Natural killer cell (primary cell): Measurements from ENCODE around the gene ZNF213. TPM values are rescaled to one million over a fixed set of nuclear protein-coding genes. Genes with fewer than 3 reads are reported as not detected.
"Not testable (repeated sequence)": the region's sequence is repeated elsewhere in the genome, so short reads cannot be mapped to it uniquely, and the experiment has no call there.

ENCODE experiments used
- ATAC-seq, 3 donors: fragments of 150-1000 bp in 2 of 3; fragments of 200-7000 bp in 1 of 3; cut with Tn5 transposase; 1 replicate in 1 of 3; 2 replicates in 2 of 3; pipeline ENCODE4 v1.10.0; 2021; ENCODE audit warnings: mild to moderate bottlenecking in 2 of 3, moderate library complexity in 2 of 3
- DNase-seq, 2 donors: peaks; one replicate each; pipeline versions ENCODE4 v3.0.0 to v3.0.0-alpha.2; 2013 to 2021; ENCODE audit warnings: mixed read lengths in 1 of 2
- H3K27ac ChIP-seq: one replicate; pipeline ENCODE4 v1.5.1; 2013; ENCODE audit warnings: mild to moderate bottlenecking, low read length
- H3K27me3 ChIP-seq: one replicate; pipeline ENCODE4 v1.6.1; 2013; ENCODE audit warnings: low read length; ENCODE audit not compliant: control insufficient read depth, insufficient read depth
- H3K36me3 ChIP-seq: one replicate; pipeline ENCODE4 v1.6.1; 2013; ENCODE audit warnings: low read length; ENCODE audit not compliant: control insufficient read depth, insufficient read depth
- H3K4me1 ChIP-seq: one replicate; pipeline ENCODE4 v1.6.1; 2013; ENCODE audit warnings: low read length; ENCODE audit not compliant: control insufficient read depth, insufficient read depth
- H3K4me3 ChIP-seq: one replicate; pipeline ENCODE4 v1.5.1; 2013; ENCODE audit warnings: low read length
- H3K9me3 ChIP-seq: one replicate; pipeline ENCODE4 v1.6.1; 2013; ENCODE audit warnings: low read length; ENCODE audit not compliant: control insufficient read depth, insufficient read depth
- H3K27ac Mint-ChIP-seq, 2 donors: one replicate each; pipeline ENCODE4 v1.8.0; 2022; ENCODE audit warnings: mild to moderate bottlenecking in 2 of 2, mixed read lengths in 2 of 2, moderate library complexity in 1 of 2
- H3K27me3 Mint-ChIP-seq, 2 donors: one replicate each; pipeline ENCODE4 v1.8.0; 2022; ENCODE audit warnings: low read depth in 2 of 2, mixed read lengths in 2 of 2
- H3K36me3 Mint-ChIP-seq: one replicate; pipeline ENCODE4 v1.8.0; 2022; ENCODE audit warnings: mixed read lengths
- H3K4me1 Mint-ChIP-seq, 2 donors: one replicate each; pipeline ENCODE4 v1.8.0; 2022; ENCODE audit warnings: mixed read lengths in 2 of 2
- H3K4me3 Mint-ChIP-seq: one replicate; pipeline ENCODE4 v1.8.0; 2022; ENCODE audit warnings: mild to moderate bottlenecking, moderate library complexity, mixed read lengths
- H3K9me3 Mint-ChIP-seq, 2 donors: one replicate each; pipeline ENCODE4 v1.8.0; 2022; ENCODE audit warnings: mixed read lengths in 2 of 2
- CTCF ChIP-seq: fragments of 200-600 bp; IDR thresholded peaks from one replicate; pipeline ENCODE4 v1.8.0; 2022; ENCODE audit warnings: antibody characterized with exemption
- WGBS: methylation state at CpG from one replicate; pipeline ENCODE4 v1.1.7; 2013; ENCODE audit warnings: missing lambda C conversion rate; ENCODE audit not compliant: insufficient coverage; 5-methylcytosine and 5-hydroxymethylcytosine counted together
- intact Hi-C: fragments of 100-400 bp; cut with micrococcal nuclease; formaldehyde crosslinking; loops from one replicate; pipeline ENCODE4 v1.14.2; 2022
- total RNA-seq, 4 donors: library from RNA; stranded (reverse); fragments of 120-200 nt in 1 of 4; gene quantifications; one replicate each; pipeline versions ENCODE4 v1.2.3 to v1.2.4, GENCODE V29; 2013 to 2022

ZNF213 gene
- total RNA-seq, 3 donors from 2014 or later (not counting 1 experiment from before 2014, with no cell fraction given): 4.8 to 6.8 (median 5.1) TPM

- Histone ChIP-seq H3K4me1 (peaks cover 12% of the 10 kb centered on the region), H3K4me3 (no peak overlapping the region), H3K9me3 (no peaks in the 10 kb centered on the region), H3K27me3 (no peaks in the 10 kb centered on the region), H3K27ac (no peak overlapping the region), H3K36me3 (peaks cover 31% of the 10 kb centered on the region)
- no peak overlapping the region for H3K27ac Mint-ChIP-seq
- intact Hi-C loops: no loop called here
- H3K4me1 Mint-ChIP-seq: peaks cover 14 to 29% of the 10 kb centered on the region in 2 donors
- peaks cover 7% of the 10 kb centered on the region for H3K36me3 Mint-ChIP-seq
- no peak overlapping the region for H3K4me3 Mint-ChIP-seq
- DNase-seq (no peak), ATAC-seq (no peak)
- TF ChIP-seq CTCF: no peak
- no peaks in the 10 kb centered on the region for H3K27me3 Mint-ChIP-seq
- H3K9me3 Mint-ChIP-seq: no peaks in the 10 kb centered on the region
- WGBS: 90% methylated on average over 14 of the region's 14 CpGs
Observed at GRCh38 chr16:3138823-3139426, 4.1 kb downstream of the ZNF213 start.

GRCh38 chr16:3139561-3139960 lies 4.7 kb downstream of the ZNF213 start:
- H3K27ac ChIP-seq, H3K4me1 ChIP-seq, H3K27me3 Mint-ChIP-seq, H3K36me3 Mint-ChIP-seq, H3K9me3 Mint-ChIP-seq, H3K27me3 ChIP-seq, H3K27ac Mint-ChIP-seq, ATAC-seq, H3K9me3 ChIP-seq, intact Hi-C loops, H3K4me3 Mint-ChIP-seq, DNase-seq, H3K4me3 ChIP-seq: not testable (repeated sequence)
- peaks cover 31% of the 10 kb centered on the region for H3K36me3 ChIP-seq
- WGBS: 94% methylated on average over 9 of the region's 9 CpGs
- H3K4me1 Mint-ChIP-seq: peaks cover 8 to 22% of the 10 kb centered on the region in 2 donors

- H3K4me1 ChIP-seq: peaks cover 4% of the 10 kb centered on the region
- intact Hi-C loops: no loop called here
- no peak overlapping the region for H3K4me3 ChIP-seq
- DNase-seq (no peak), ATAC-seq (no peak)
- peaks cover 31% of the 10 kb centered on the region for H3K36me3 ChIP-seq
- TF ChIP-seq CTCF: no peak
- H3K9me3 Mint-ChIP-seq: no peaks in the 10 kb centered on the region
- H3K4me1 Mint-ChIP-seq: peaks cover 4 to 10% of the 10 kb centered on the region in 2 donors
- H3K27ac ChIP-seq: no peak overlapping the region
- H3K27ac Mint-ChIP-seq: no peak overlapping the region
- no peaks in the 10 kb centered on the region for H3K27me3 Mint-ChIP-seq
- no peak overlapping the region for H3K4me3 Mint-ChIP-seq
- H3K36me3 Mint-ChIP-seq: peaks cover 7% of the 10 kb centered on the region
- no peaks in the 10 kb centered on the region for H3K27me3 ChIP-seq
- no peaks in the 10 kb centered on the region for H3K9me3 ChIP-seq
- WGBS: 96% methylated on average over 69 of the region's 69 CpGs
Observed at GRCh38 chr16:3140603-3141427, 6.0 kb downstream of the ZNF213 start.

GRCh38 chr16:3141781-3142311 lies 7.0 kb downstream of the ZNF213 start:
- Mint-ChIP-seq H3K9me3 (no peaks in the 10 kb centered on the region), H3K4me1 (peaks cover 0 to 6% of the 10 kb centered on the region in 2 donors), H3K4me3 (no peak overlapping the region), H3K27ac (no peak overlapping the region), H3K36me3 (peaks cover 7% of the 10 kb centered on the region), H3K27me3 (no peaks in the 10 kb centered on the region)
- intact Hi-C loops: no loop called here
- DNase-seq: no peak
- H3K4me3 ChIP-seq: no peak overlapping the region
- H3K27me3 ChIP-seq: no peaks in the 10 kb centered on the region
- no peaks in the 10 kb centered on the region for H3K9me3 ChIP-seq
- no peak for ATAC-seq
- peaks cover 31% of the 10 kb centered on the region for H3K36me3 ChIP-seq
- no peak overlapping the region for H3K27ac ChIP-seq
- TF ChIP-seq CTCF: no peak
- WGBS: 95% methylated on average over 23 of the region's 23 CpGs
- H3K4me1 ChIP-seq: no peaks in the 10 kb centered on the region
